NCI-H446 (cell line): ENCODE results near the gene GALR3.

Experiments
- DNase-seq, 2 experiments: peaks; one replicate each; lab custom pipeline; 2025; lab: John Stamatoyannopoulos, UW

Gene GALR3

DNA sequence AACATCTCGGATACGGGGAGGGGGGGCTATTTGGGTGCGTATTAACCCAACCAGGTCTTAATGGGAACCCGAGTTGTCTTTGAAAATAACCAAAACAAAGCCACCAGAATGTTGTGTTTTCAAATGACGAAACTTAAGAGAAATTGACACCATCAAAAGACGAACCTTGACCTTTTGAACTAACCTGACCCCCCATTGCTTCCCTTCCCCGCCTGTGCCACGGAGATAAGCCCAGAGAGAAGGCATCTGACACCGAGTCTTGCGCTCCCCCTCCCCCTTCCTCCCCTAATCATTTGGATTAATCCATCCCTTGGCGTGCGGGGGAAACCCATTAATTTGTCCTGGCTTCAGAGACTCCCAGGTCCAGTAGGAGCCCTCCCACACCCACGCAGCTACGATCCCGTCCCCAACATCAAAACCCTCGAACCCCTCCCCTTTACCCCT is 20.0 kb upstream of the GALR3 start:
- DNase-seq, result no peak

DNA sequence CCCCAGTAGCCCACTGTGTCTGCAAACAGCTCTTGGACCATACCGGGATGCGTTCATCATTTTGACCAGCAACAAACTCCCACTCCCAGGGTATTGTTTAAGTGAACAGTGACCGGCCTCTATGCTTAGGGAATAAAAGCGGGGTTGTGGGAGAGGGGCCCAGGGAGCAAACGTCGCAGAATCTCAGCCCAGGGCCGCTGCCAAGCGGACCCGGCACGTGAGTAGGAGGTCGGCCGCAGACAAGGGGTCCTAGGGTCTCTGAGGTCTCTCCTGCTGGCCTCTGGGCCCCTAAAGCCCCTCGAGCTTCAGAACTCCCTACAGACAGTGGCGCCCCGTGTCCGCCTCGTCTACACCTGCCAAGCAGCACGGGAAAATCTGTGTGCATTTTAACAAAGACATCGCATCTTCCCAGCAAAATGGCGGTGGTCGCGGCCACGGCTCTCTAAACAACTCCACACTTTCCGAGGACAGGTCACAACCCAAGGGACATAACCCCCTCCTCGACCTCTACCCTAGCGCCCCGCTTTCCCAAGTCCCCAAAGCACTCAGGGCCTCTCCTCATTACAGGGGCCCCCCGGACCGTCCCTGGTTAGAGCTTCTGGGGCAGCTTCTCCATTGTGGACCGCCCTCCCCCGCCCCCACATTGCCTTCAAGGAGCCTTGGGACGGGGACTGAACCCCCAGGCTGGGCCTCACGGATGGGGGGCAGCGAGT is 19.4 kb upstream of the GALR3 start:
- no peak for DNase-seq

DNA sequence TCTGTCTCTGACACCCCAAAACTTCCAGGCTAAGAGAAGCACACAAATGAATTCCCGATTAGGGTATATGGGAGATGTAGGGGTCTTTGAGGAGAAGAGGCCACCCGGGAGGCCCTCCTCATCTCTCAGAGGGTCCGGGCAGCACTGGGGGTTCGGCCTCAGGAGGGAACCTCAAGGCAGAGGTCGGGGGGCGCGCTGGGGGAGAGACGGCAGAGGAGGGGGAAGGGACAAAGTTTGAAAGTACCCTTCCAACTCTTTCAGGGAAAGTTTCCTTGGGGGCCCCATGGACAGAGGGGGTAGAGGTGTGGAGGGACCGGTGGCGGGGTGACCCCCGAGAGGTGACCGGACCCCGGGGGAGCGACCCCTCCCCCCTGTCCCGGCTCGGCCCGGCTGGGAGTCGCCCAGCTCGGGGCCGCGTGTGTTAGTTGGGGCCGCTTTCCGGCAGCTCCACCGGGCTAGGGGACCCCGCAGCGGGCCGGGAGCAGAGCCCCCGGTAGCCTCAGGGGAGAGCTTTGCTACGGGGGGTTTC is 18.8 kb upstream of the GALR3 start:
- DNase-seq, result no peak

DNA sequence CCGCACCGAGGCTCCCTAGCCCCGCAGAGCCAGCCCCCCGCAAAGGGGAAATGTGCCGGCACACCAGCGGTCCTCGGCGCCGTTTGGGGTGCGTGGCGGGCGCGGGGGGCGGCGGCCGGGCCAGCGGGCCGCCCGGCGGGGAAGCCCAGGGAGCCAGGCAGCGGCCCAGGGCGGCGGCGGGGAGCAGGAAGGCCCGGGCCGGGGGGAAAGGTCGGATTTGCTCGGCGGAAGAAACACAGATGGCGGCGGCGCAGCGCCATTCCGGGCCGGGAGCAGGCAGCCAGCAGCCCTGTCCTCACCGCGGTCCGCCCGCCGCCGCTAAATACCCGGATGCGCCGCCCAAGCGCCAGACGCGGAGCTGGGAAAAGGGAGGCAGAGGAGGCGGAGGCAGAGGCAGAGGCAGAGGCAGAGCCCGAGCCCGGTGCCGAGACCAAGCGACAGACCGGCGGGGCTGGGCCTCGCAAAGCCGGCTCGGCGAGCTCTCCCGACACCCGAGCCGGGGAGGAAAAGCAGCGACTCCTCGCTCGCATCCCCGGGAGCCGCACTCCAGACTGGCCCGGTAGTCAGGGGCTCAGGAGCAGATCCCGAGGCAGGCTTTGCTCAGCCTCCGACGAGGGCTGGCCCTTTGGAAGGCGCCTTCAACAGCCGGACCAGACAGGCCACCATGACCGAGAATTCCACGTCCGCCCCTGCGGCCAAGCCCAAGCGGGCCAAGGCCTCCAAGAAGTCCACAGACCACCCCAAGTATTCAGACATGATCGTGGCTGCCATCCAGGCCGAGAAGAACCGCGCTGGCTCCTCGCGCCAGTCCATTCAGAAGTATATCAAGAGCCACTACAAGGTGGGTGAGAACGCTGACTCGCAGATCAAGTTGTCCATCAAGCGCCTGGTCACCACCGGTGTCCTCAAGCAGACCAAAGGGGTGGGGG is 18.0 kb upstream of the GALR3 start:
- DNase-seq, result peak; percentile 57 to 88

DNA sequence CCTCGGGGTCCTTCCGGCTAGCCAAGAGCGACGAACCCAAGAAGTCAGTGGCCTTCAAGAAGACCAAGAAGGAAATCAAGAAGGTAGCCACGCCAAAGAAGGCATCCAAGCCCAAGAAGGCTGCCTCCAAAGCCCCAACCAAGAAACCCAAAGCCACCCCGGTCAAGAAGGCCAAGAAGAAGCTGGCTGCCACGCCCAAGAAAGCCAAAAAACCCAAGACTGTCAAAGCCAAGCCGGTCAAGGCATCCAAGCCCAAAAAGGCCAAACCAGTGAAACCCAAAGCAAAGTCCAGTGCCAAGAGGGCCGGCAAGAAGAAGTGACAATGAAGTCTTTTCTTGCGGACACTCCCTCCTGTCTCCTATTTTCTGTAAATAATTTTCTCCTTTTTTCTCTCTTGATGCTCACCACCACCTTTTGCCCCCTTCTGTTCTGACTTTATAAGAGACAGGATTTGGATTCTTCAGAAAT is 17.3 kb upstream of the GALR3 start:
- DNase-seq, result no peak

DNA sequence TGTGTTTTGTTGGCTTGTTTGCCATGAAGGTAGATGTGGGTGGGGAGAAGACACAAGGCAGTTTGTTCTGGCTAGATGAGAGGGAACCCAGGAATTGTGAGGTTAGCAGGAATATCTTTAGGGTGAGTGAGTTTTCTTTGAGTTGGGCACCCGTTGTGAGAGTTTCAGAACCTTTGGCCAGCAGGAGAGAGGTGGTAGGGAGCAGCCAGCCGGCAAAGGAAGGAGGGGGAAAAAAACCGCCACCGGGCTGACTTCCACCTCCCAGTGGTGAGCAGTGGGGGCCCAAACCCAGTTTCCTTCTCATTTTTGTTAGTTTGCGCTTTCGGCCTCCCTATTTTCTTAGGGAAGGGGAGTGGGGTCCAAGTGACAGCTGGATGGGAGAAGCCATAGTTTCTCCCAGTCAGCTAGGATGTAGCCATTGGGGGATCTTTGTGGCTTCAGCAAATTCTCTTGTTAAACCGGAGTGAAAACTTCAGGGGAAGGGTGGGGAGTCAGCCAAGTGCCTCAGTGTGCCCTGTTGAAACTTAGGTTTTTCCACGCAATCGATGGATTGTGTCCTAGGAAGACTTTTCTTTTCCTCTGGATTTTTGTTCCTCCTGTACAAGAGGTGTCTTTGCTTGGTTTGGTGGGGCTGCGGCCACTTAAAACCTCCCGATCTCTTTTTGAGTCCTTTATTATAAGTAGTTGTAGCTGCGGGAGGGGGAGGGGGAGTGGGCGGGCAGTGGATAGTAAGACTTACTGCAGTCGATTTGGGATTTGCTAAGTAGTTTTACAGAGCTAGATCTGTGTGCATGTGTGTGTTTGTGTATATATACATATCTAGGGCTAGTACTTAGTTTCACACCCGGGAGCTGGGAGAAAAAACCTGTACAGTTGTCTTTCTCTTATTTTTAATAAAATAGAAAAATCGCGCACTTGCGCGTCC is 16.5 kb upstream of the GALR3 start:
- no peak for DNase-seq

DNA sequence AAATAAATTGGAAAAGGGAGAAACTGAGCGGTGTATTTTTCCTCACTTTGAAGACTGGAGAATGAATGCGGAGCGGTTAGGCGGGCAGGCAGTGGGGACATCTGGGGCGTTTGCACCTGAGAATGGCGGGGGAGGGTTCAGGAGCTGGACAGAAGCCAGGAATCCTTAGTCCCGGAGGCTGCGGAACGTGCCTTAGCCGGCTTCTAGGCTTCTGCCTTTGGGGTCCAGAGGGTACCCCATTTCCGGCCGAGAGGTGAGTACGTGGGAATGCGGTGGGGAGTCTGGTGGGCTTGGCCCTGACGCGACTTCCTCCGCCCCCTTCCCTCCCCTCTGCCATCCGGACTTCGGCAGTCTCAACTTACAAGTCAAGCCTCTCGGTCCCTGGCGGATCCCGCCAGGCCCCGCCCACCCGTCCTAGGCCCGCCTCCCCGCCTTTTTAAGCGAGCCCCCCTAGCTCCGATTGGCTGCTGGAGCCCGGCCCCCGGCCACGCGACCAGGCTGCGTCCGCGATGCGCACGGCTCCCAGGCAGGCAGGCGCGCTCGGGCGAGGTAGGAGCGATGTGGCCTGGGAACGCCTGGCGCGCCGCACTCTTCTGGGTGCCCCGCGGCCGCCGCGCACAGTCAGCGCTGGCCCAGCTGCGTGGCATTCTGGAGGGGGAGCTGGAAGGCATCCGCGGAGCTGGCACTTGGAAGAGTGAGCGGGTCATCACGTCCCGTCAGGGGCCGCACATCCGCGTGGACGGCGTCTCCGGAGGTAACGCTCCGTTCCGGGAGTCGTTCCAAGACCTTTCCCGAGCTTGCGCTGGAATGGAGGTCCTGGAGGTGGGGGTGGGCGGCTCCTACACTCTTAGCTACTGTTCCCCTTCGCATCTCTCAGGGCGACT is 15.5 kb upstream of the GALR3 start, which contains the start of gene GCAT:
GCAT (plus strand) TSS at position 525 of the 884 bp plus-strand sequence; CDS start at position 559, 34 bp downstream.
- peak; percentile 92 to 96 for DNase-seq

DNA sequence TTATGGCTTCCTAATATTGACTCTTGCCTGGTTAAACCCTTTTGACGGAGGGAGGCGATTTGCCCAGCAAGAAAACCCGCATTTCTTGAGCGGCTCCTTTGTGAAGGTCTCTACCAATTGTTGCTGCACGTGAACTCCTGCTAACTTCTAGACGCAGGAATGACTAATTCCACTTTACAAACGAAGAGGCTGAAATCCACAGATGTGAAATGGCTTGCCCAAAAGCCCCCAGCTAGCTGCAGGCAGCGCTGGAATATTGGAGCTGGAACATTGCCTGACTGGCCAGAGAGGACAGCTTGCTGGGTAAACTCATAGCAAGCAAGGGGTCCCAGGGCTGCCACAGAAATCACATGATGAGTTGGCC is 14.9 kb upstream of the GALR3 start:
- DNase-seq, result no peak

DNA sequence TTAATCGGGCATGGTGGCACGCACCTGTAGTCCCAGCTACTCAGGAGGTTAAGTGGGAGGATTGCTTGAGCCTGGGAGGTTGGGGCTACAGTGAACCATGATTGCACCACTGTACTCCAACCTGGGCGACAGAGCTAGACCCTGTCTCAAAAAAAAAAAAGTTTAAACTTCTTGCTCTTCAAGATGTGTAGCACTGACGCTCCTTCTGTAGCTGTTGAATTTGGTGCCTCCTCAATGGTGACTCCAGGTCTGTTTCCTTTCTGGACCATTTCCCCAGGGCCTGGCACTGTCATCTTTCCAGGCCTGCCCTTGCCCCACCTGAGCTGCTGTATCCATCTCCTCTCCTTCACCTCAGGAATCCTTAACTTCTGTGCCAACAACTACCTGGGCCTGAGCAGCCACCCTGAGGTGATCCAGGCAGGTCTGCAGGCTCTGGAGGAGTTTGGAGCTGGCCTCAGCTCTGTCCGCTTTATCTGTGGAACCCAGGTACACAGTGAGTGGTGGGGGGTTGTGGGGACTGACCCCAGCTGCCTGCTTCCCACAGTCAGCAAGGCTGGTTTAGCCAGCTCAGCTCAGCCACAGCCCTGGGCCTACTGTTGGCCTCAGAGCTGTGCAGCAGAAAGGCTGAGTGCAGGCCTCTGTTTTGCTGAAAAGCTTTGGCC is 13.4 kb upstream of the GALR3 start:
- DNase-seq, result no peak

DNA sequence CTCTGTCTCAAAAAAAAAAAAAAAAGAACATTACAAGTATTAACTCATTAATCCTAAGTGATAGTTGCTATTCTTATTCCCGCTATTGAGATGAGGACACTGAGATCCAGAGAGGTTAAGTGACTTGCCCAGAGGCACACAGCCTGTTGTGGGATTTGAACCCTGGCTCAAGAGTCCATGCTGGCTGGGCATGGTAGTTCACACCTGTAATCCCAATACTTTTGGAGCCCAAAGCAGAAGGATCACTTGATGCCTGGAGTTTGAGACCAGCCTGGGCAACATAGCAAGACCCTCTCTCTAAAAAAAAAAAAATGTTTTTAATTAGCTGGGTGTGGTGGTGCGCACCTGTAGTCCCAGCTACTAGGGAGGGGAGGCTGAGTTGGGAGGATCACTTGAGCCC is 11.3 kb upstream of the GALR3 start:
- no peak for DNase-seq

DNA sequence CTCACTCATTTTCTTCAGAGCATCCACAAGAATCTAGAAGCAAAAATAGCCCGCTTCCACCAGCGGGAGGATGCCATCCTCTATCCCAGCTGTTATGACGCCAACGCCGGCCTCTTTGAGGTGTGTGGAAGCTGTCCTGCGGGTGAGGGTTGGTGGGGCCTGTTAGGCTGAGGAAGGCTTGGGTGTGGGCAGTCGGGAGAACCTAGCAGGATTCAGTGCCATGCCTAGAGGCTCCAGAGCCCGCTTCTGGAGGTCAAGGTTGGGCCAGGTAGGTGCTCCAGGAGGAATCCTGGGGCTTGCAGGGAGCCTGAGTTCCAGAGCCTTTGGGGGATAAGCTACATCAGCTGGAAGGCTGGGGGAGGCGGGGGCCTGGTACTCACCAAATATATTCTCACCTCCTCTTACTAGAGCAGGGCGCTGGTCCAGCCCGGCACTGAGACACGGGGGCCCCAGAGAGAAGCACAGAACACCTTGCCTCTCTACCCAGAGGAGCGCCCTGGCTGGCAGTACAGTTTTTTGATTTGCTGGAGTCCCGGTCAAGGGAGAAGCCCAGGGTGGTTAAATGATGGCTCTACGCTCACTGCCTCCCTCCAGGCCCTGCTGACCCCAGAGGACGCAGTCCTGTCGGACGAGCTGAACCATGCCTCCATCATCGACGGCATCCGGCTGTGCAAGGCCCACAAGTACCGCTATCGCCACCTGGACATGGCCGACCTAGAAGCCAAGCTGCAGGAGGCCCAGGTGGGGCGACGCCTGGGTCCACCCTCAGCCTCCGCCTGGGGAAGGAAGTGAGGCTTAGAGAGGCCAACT is 10.1 kb upstream of the GALR3 start:
- no peak for DNase-seq

DNA sequence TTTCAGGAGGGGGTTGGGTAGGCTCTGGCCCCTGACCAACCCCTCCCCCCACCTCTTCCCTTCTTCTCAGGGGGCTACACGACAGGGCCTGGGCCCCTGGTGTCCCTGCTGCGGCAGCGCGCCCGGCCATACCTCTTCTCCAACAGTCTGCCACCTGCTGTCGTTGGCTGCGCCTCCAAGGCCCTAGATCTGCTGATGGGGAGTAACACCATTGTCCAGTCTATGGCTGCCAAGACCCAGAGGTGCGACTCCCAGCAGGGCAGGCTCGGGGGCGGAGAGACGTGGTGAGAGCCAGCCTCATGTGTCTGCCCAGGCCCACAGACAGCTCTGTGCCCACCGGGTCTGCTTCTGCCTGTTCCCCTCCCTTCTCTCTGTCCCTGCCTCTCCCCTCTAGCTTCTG is 7.6 kb upstream of the GALR3 start:
- DNase-seq, result no peak

DNA sequence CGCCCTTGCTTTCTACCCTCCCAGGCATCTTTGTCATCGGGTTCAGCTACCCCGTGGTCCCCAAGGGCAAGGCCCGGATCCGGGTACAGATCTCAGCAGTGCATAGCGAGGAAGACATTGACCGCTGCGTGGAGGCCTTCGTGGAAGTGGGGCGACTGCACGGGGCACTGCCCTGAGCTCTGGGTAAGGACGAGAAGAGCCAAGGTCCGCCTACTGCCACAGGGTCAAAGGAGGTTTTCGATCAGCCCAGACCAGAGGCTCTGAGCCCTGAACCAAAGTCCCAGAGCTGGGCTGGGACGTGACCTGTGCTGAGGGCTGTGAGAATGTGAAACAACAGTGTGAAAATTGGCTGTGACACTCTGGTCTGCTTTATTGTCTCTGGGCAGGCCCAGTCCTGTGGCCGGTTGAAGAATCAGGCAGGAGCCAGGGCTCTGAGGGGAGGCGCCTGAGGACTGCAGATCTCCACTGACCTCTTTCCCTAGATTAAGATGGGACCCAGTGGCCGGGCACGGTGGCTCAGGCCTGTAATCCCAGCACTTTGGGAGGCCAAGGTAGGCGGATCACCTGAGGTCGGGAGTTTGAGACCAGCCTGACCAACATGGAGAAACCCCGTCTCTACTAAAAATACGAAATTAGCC is 6.5 kb upstream of the GALR3 start:
- DNase-seq, result no peak

DNA sequence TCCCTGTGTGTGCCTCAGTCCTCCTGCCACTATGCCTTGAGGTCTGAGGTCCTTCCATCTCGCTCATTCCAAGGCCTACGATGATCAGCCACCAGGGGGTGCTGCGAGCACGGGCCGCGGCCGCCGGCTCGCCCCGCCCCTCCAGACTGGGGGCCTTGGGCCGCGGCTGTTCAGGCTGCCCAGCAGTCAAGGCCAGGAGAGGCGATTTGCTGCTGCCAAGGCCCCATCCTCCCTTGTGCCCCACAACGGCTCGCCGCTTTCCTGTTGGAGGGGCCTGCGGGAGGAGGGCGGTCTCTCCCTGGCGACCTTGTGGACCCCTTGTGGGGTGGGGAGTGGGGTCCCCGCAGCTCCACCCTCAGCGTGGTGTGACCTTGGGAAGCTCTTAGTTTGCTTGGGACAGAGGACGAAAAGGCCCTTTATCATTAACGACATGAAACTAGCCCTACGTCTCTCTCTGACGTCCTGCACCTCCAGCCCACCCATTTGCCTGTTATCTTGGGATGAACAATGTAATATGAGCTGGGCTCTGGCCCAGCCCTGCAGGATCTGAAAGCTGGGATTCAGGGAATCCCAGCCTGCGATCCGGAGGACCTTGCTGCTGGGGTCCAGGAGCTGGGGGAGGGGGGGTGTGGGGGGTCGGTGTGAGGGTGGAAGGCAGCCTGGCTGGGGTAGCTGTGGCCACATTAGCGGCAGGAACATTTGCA is 5.3 kb upstream of the GALR3 start:
- DNase-seq, result peak; percentile 14 to 76

DNA sequence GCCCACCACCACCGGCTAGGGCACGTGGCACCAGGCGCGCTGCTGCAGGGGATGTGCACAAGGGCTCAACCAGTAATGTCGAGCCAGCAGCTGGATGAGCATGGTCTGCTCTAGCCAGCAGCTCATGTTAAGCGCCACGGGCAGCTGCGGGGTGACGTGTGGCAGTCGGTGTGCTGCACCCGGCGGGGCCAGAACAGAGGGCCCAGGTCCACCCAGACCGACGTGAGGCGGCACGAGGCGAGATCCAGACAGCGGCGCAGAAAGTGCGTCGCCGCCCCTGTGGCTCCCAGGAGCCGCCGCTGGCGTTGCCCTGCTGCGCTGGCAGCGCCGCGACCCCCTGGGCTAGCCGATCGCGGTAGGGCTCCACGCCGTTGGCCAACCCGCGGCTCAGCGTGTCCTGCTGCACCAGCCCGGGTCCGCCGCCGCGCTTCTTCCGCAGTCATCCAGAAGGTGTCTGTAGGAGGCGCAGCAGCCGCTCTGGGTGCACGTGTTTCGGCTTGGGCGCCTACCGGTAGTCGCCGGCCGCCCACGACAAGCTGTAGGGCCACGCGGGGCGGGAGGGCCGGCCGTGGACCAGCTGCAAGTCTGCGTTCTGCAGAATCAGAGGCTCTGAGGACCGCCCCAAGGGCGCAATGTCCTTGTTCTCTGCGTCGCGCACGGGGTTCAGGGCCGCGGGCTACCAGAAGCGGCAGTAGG is 4.6 kb upstream of the GALR3 start:
- no peak for DNase-seq

DNA sequence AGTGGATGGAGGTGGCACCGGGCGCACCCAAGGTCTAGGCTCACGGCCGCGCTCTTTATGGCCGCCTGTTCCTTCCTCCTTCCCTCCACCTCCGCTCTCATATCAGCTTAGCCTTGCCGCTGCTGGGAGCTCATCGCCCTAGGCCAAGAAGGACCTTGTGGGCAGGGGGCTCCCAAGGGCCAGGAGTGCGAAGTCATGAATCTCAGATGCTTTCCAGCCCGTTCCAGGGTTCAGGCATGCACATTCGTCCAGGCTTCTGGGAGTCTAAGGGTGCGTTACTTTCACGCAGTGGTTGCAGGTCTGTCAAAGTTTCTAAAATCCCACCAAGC is 4.1 kb upstream of the GALR3 start:
- DNase-seq, result no peak

DNA sequence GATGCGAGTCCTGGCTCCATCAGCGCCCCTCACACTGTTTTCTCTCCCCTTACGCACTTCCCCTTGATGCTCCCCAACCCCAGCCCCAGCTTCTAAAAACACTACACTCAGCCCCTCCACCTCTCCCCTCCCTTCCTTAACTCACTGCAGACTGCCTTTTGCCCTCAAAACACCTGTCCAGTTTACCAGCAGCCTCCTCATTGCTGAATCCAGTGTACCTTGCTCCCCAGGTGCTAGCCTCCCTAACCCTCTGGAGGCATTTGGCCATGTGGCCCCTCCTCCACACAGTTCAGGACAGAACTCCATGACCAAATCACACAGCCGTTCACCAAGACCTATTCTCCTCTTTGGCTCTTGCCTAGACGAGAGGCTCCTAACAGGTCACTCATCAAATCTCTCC is 2.8 kb upstream of the GALR3 start:
- no peak for DNase-seq
